GM12874 (cell line): ENCODE measurements around the gene ACOT4.
A peak's percentile ranks its signal among the peaks of the same experiment; 100 is the strongest.

Experiments used
- CTCF ChIP-seq: IDR thresholded peaks from 2 replicates; pipeline ENCODE4 v1.5.1; 2011; ENCODE audit warnings: low read depth, mild to moderate bottlenecking, control low read depth, low read length, moderate library complexity; ENCODE audit not compliant: insufficient read depth

ACOT4 gene, protein sequence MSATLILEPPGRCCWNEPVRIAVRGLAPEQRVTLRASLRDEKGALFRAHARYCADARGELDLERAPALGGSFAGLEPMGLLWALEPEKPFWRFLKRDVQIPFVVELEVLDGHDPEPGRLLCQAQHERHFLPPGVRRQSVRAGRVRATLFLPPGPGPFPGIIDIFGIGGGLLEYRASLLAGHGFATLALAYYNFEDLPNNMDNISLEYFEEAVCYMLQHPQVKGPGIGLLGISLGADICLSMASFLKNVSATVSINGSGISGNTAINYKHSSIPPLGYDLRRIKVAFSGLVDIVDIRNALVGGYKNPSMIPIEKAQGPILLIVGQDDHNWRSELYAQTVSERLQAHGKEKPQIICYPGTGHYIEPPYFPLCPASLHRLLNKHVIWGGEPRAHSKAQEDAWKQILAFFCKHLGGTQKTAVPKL

GRCh38 chr14:73591690-73592449 is at the start of gene ACOT4:
TSS of gene ACOT4 (plus strand) at chr14:73591873. CDS start at chr14:73591960, 87 bp downstream.
- no peak for TF ChIP-seq CTCF

- no peak for TF ChIP-seq CTCF
These were observed 37.8 kb upstream of the ACOT4 start for GRCh38 chr14:73553845-73554244.

DNA sequence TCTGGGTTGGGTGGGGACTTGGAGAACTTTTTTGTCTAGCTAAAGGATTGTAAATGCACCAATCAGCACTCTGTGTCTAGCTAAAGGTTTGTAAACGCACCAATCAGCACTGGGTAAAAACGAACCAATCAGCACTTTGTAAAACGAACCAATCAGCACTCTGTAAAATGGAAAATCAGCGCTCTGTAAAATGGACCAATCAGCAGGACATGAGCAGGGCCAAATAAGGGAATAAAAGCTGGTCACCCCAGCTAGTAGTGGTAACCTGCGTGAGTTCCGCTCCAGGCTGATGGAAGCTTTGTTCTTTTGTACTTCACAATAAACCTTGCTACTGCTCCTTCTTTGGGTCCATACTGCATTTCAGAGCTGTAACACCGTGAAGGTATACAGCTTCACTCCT is 24.3 kb upstream of the ACOT4 start:
- TF ChIP-seq CTCF = no peak

- TF ChIP-seq CTCF = no peak
These were observed 23.5 kb upstream of the ACOT4 start for GRCh38 chr14:73567951-73568885.

- TF ChIP-seq CTCF = 0 out of 2 replicates have a peak, but pooled peaks have one; percentile 6
These were observed 22.3 kb upstream of the ACOT4 start, which contains the start of gene ACOT2 for GRCh38 chr14:73569185-73569958. TSS of gene ACOT2 (plus strand) at chr14:73569213. CDS start at chr14:73569241, 28 bp downstream.

DNA sequence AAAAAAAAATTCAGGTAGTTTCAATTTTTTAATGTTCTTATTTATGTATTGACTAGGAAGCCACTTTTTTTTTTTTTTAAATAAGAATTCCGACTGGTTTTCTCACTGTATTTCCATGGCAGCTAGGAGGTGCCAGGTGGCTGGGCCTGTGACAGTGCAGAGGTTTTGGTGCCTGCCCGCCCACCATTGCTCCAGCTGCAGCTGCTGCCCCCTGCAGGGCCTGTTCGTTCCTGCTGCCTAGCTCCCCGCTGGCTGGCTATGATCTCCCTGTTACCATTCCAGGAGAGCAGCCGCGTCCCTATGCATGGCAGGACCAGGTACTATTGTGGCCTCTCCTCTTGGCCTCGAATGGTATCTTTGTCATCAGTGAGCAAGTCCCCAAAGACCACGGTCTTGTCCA is 20.8 kb upstream of the ACOT4 start:
- peak; percentile 58 for TF ChIP-seq CTCF
